Suppressor macrophage treated with lipopolysaccharide for 1 hour (primary cell): ENCODE results near the gene CMKLR1.
A peak's percentile ranks its signal among the peaks of the same experiment; 100 is the strongest.

Experiments
- DNase-seq, 3 donors: peaks; one replicate each; pipeline ENCODE4 v3.0.0-alpha.2; 2020 to 2022

Gene CMKLR1

GRCh38 chr12:108297895-108298760 lies 41.0 kb downstream of the CMKLR1 start:
- peak in 2 of 3 donors; percentile 53 to 55 for DNase-seq

DNA sequence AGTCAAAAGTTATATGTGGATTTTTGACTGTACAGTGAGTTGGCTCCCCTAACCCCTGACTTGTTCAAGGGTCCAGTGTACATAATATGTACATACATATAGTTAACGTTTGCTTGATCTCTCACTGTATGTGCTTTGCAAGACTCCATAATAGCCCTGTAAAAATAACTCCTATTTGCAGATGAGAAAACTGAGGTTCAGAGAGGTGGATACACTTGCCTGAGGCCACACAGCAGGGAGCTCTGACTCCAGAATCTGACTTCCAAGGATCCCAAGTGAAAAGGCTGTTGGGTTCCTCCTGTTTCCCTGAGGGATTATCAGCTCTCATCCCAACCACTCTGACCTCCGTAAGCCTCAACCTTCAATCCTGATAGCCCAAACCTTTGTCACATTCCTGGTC lies 41.7 kb downstream of the CMKLR1 start:
- DNase-seq = no peak

DNA sequence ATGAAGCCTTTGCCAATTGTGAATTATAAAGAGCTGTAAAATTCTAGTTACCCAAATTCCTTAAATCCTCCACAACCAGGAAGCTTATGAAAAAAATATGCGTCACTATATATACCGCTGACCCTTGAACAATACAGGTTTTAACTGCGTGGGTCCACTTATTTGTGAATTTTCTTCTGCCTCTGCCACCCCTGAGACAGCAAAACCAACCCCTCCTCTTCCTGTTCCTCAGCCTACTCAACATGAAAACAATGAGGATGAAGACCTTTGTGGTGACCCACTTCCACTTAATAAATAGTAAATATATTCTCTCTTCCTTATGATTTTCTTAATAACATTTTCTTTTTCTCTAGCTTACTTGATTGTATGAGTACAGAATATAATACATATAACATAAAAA lies 42.2 kb downstream of the CMKLR1 start:
- DNase-seq = no peak

- DNase-seq = no peak
These were observed 43.5 kb downstream of the CMKLR1 start for GRCh38 chr12:108295641-108296040.

GRCh38 chr12:108289350-108290161 lies 49.6 kb downstream of the CMKLR1 start:
- no peak for DNase-seq

DNA sequence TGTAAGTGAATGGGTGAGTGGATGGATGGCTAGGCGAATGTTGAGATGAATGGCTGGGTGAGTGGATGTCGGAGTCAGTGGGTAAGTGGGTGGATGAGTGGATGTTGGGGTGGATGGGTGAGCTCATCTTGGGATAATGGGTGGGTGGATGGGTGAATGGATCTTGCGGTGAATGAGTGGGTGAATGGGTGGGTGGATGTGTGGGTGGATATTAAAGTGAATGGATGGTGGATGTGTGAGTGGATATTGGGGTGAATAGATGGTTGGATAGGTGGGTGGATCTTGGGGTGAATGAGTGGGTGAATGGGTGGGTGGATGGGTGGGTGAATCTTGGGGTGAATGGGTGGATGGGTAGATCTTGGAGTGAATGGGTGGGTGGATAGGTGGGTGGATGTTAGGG lies 51.9 kb downstream of the CMKLR1 start:
- DNase-seq = no peak

DNA sequence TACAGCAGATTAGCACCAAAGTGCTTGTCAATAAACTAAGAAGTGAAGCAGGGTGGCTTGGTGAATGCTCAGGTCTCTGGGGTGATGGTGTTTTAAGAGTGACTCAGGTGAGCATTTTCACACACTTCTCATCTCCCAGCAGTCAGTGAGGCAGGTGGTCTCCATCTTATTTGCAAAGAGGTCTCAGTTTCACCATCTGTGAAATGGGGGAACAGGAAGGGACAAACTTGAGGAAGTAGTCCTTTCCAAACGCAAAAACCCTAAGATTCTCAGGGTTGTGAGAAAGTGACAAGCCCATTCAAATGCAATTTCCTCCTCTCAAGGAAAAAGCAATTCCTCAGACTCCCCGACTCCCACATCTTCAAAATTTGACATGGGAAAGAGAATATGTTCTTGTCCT lies 54.1 kb downstream of the CMKLR1 start:
- DNase-seq = no peak

- no peak for DNase-seq
These were observed 54.9 kb downstream of the CMKLR1 start for GRCh38 chr12:108284163-108284562.

GRCh38 chr12:108282676-108283075 lies 56.4 kb downstream of the CMKLR1 start:
- DNase-seq = no peak

GRCh38 chr12:108282160-108282559 lies 57.0 kb downstream of the CMKLR1 start:
- DNase-seq = no peak

DNA sequence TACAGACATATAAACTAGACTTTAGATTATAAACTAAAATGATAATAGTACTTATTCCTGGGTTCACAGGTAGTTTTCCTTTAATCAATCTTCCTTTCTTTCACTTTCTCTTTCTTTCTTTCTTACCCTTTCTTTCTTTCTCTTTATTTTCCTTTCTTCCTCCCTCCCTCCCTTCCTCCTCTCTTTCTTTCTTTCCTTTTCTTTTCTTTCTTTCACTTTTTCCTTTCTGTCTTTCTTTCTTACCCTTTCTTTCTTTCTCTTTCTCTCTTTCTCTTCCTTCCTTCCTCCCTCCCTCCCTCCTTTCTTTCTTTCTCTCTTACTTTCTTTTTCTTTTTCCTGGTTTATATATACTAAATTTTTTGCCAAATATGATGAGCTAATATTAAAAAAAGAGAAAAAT lies 61.5 kb downstream of the CMKLR1 start:
- no peak for DNase-seq

- no peak for DNase-seq
These were observed 65.9 kb downstream of the CMKLR1 start for GRCh38 chr12:108273217-108273616.

- DNase-seq = no peak
These were observed 66.9 kb downstream of the CMKLR1 start for GRCh38 chr12:108271951-108272872.

DNA sequence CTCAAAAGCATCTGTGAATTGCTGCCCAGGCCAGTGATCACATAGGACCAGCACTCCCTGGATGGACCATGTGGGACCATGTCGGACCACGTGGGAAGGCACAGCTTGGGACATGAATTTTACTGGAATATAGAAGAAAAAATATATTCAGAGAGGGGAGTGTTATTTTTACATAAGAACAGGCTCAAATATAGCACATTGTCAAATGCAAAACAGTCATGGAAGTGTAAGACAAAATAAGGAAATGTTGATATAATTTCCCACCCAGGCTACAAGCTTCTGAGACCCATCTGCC lies 68.3 kb downstream of the CMKLR1 start:
- DNase-seq = no peak

DNA sequence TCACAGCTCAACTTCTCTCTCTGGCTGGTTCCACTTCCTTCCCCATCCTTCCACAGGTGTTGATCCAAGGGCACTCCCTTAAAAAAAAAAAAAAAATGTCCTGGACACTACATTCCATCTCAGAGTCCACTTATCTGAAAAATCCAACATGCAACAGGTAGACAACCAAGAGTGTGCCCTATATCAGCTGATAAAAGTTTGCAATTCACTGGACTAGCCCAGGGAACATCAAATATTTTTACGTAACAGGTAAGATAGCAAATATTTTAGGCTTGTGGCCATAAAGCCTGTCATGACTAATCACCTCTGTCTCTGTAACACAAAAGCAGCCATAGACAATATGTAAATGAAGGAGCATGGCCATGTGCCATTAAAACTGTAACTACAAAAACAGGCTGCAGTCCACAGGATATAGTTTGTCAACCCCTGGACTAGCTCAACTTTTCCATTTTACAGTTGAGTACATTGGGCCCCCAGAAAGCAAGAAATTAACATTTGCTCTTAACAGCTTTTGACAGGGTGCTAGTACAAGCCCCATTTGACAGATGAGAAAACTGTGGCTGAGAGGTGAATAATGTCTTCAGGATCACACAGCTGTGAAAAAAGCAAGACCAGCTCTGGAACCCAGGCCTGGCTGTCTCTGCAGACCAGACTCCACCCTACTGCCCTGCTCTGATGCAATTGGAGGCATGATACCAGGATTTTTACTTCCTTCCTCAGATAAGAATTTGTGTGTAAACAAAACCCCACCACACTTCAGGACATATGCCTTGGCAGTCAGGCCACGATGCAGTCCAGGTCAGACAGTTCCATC lies 68.9 kb downstream of the CMKLR1 start:
- DNase-seq = peak in 1 of 3 donors; percentile 11

GRCh38 chr12:108269224-108269623 lies 69.9 kb downstream of the CMKLR1 start:
- DNase-seq = no peak

- peak; percentile 79 to 90 (median 88) for DNase-seq
These were observed 70.7 kb downstream of the CMKLR1 start for GRCh38 chr12:108268397-108268796.

DNA sequence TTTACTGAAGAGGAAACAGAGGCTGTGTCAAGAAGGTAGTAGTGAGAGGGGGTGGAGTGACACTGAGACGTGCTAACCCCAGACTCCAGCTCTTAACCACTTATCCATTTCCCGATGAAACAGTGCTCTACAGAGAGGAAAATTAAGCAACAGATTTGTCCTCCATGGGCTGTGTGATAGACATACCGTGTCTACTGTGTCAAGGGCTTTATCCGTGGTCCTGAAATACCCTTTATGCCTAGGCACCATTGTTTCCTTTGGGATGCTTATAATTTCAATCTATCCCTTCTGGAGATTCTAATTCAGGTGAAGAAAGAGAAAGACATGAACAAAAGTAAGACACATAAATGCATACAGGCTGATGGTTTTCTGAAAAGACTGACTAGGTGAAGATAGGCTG lies 71.7 kb downstream of the CMKLR1 start:
- peak in 1 of 3 donors; percentile 16 for DNase-seq

DNA sequence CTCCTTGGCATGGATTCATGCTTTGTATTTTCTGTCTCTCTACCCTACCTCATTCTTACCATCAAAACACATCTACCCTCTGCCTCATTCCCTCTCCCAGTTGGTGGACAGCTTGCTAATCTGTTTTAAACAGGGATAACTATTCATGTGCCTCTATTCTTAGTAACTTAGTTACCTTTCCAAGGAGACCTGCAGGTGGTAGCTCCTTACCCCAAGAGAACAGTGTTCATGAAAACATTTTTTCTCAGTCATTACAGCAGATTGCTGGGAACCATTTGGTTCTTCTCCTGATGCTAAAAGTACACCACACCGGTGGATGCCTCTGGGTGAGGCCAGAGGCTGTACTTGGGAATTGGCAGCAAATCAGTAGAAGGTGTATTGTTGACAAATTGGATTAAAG lies 73.0 kb downstream of the CMKLR1 start:
- DNase-seq = no peak

- DNase-seq = no peak
These were observed 73.6 kb downstream of the CMKLR1 start for GRCh38 chr12:108265505-108265904.

- no peak for DNase-seq
These were observed 78.1 kb downstream of the CMKLR1 start for GRCh38 chr12:108260969-108261368.

DNA sequence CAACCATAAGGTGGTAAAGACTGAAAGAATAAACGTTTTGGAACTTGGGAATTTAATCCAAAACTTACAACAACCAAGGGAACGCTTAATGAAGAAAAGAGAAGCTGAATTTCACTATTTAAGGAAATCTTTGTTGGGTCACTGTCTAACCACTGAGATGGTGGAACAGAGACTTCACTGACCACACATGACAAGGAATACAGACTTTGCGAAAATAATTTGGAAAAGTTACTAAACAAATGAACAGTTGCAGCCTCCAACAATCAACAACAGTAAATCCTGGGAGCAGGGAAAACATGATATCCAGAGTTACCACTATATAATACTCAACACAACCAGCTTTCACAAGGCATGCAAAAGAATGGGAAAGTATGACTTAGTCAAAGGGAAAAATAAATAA lies 79.1 kb downstream of the CMKLR1 start:
- DNase-seq = no peak
